GM12875 (cell line): ENCODE data around the gene PACSIN3.
"Not testable (repeated sequence)": the region's sequence is repeated elsewhere in the genome, so short reads cannot be mapped to it uniquely, and the experiment has no call there.

Source experiments
- H3K4me3 ChIP-seq: one replicate; pipeline ENCODE4 v1.5.1; 2011; ENCODE audit warnings: low read depth, low read length, control low read depth
- TF ChIP-seq, protein P1 (sequence below): IDR thresholded peaks from 2 replicates; pipeline ENCODE4 v1.5.1; 2011; ENCODE audit warnings: low read depth, mild to moderate bottlenecking, control low read depth, inconsistent platforms, low read length, moderate library complexity, borderline replicate concordance; ENCODE audit not compliant: insufficient read depth

The PACSIN3 gene

DNA sequence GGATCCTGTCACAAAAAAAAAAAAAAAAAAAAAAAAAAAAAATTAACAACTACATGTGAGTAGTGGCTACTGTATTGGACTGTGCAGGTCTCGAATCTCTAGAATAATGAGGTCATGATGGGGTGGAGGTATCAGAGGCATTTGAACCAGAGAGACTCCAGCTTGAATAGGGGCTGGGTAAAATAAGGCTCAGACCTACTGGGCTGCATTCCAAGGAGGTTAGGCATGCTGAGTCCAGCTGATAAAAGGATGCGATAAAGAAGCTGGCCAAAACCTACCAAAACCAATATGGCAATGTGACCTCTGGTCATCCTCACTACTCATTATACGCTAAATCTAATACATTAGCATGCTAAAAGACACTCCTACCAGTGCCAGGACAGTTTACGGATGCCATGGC lies 5.9 kb upstream of the PACSIN3 start:
- H3K4me3 ChIP-seq, result no peak overlapping the region
- TF ChIP-seq, protein P1, sequence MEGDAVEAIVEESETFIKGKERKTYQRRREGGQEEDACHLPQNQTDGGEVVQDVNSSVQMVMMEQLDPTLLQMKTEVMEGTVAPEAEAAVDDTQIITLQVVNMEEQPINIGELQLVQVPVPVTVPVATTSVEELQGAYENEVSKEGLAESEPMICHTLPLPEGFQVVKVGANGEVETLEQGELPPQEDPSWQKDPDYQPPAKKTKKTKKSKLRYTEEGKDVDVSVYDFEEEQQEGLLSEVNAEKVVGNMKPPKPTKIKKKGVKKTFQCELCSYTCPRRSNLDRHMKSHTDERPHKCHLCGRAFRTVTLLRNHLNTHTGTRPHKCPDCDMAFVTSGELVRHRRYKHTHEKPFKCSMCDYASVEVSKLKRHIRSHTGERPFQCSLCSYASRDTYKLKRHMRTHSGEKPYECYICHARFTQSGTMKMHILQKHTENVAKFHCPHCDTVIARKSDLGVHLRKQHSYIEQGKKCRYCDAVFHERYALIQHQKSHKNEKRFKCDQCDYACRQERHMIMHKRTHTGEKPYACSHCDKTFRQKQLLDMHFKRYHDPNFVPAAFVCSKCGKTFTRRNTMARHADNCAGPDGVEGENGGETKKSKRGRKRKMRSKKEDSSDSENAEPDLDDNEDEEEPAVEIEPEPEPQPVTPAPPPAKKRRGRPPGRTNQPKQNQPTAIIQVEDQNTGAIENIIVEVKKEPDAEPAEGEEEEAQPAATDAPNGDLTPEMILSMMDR, result no peak

DNA sequence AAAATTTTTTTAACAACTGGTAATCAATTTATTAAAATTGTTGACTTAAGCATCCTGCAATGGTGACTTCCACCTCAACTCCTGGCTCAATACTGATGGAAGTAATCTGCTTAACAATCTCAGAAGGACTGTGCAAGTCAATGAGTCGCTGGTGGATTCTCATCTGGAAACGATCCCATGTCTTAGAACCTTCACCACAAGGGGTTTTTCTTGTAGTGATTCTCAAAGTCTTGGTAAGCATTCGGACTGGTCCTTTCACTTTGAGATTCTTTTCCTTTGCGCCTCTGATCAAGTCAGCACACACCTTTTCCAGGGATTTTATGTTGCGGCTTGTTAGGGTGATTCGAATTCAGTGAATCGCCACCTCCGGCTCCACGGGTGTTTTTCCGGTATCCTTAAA lies 4.9 kb upstream of the PACSIN3 start:
- H3K4me3 ChIP-seq, result not testable (repeated sequence)

DNA sequence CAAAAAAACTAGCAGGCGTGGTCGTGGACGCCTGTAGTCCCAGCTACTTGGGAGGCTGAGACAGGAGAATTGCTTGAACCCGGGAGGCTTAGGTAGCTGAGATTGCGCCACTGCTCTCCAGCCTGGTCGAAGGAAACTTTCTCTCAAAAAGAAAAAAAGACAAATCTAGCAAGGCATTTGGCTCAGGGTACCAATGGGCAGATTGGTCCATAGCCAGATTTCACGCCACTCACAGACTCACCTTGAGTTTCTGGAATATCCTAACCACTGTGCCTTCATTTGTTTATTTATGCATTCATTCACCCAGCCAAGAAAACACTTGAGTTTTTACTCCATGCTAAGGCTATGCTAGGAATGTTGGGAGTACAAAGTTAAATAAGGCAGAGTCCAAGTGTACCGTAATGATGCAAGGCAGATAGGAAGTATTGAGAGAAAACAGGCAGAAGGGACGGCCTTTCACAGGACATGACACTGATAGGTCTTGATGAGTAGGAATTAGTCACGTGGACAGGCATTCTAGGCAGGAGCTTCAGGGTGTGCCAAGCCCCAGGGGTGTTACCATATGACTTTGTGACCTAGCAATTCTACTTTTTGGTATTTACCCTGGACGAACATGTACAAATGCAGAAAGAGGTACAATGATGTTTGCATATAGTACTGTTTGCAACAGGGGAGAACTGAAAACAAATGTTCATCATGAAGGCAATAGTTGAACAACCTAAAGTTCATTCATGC lies 3.0 kb upstream of the PACSIN3 start:
- TF ChIP-seq, protein P1, result no peak
- H3K4me3 ChIP-seq, result no peak overlapping the region

GRCh38 chr11:47188259-47188658 lies 2.0 kb upstream of the PACSIN3 start:
- H3K4me3 ChIP-seq, result no peak overlapping the region
- TF ChIP-seq, protein P1, result no peak

GRCh38 chr11:47187723-47188122 lies 1.5 kb upstream of the PACSIN3 start:
- no peak overlapping the region for H3K4me3 ChIP-seq
- TF ChIP-seq, protein P1, result no peak

DNA sequence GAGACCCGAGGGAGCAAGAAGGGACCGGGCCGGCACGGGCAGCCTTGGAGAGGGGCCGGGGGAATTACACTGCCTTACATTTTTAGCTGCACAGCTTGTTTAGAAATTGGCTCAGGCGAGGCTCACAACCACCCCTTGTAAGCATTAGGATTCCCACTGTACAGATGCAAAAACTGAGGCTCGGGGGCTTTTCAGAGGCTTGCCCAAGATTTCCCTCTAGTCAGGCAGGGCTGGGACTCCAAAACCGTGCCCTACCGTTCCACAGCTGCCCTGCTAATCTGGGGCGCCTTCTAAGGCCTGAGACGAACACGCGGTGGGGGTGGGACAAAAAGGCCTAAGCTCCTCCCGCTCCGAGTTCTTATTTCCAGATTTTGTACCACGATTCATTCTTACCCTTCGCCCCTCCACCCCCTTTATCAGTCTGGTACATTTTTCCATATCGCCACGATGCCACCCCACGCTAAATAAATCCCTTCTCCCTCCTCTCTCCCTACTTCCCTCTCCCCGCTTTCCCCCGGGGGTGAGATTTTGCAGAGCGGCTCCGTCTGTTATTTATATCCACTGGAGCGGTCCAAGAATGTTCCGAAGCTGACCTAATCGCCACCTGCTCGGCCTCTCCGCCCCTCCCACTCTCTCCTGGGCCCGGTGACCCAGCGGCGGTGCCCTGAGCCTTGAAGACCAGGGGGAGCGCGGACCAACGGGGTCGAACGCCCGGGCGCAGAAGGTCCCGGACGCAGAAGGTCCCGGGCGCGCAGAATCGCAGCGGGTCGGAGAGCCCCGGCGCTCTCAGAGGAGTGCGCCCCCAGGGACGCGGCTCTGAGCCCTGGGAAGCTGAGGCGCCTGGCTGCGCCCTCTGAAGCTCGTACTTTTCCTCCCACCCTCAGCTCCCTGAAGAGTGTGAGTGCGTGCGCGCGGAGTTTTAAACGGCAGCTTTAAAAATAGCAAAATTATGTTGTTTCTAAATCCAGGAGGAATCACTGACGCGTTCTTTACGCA lies 764 bp upstream of the PACSIN3 start:
- peak overlapping the region; percentile 33 for H3K4me3 ChIP-seq
- TF ChIP-seq, protein P1, result no peak

GRCh38 chr11:47185305-47186075 lies 744 bp downstream of the PACSIN3 start:
- TF ChIP-seq, protein P1, result no peak
- H3K4me3 ChIP-seq, result peak overlapping the region; percentile 48
